Right lobe of liver (tissue), 4 donors: ENCODE measurements around the gene HGD.

ENCODE experiments used
- POLR2A ChIP-seq: fragments of 450-650 bp; IDR thresholded peaks from one replicate; pipeline ENCODE4 v1.6.1; 2017; ENCODE audit warnings: antibody characterized with exemption, mild to moderate bottlenecking
- TF ChIP-seq, protein P1 (sequence below), 4 donors: fragments of 200-600 bp in 3 of 4; fragments of 450-650 bp in 1 of 4; IDR thresholded peaks; one replicate each; pipeline versions ENCODE4 v1.5.1 to v1.8.0; 2016 to 2022; ENCODE audit warnings: antibody characterized with exemption in 4 of 4, mild to moderate bottlenecking in 2 of 4
- donor health status: DM: no; HTN: no; CAD: no.
- donor health status: DM: no; HTN: no; CAD: no.
- donor health status: DM: no; HTN: yes; CAD: no.

DNA sequence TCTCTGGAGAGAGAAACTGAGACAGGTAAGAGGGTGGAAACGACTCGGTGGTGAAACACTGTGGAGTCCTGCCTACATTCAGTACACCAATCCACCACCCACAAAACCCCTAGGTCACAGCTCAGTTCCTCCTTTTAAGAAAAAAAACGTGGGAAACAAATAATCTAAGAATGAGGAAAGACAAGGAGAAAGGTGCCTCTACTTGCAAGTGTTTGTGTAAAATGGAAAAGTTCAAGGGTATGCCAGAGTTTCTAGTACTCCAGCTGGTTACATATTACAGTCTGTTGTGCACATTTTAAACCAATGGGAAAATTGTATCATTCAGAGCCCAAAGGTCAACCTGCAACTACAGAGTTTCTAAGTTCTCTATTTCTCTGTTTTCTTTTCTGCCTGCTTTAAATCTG, 32.2 kb downstream of the HGD start:
- TF ChIP-seq, protein P1, sequence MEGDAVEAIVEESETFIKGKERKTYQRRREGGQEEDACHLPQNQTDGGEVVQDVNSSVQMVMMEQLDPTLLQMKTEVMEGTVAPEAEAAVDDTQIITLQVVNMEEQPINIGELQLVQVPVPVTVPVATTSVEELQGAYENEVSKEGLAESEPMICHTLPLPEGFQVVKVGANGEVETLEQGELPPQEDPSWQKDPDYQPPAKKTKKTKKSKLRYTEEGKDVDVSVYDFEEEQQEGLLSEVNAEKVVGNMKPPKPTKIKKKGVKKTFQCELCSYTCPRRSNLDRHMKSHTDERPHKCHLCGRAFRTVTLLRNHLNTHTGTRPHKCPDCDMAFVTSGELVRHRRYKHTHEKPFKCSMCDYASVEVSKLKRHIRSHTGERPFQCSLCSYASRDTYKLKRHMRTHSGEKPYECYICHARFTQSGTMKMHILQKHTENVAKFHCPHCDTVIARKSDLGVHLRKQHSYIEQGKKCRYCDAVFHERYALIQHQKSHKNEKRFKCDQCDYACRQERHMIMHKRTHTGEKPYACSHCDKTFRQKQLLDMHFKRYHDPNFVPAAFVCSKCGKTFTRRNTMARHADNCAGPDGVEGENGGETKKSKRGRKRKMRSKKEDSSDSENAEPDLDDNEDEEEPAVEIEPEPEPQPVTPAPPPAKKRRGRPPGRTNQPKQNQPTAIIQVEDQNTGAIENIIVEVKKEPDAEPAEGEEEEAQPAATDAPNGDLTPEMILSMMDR (IDR thresholded peaks at IDR 0.05) = no peak
- TF ChIP-seq POLR2A = peak; percentile 7
